Measurements from ENCODE around the gene HSD17B8.

The HSD17B8 gene

GRCh38 chr6:33192671-33193602 is 11.5 kb upstream of the HSD17B8 start:
- no peak for DNase-seq

GRCh38 chr6:33193619-33194018 is 10.8 kb upstream of the HSD17B8 start:
- no peak for DNase-seq

GRCh38 chr6:33194431-33194979 is 9.9 kb upstream of the HSD17B8 start:
- DNase-seq, result no peak

- no peak for DNase-seq
Measured at GRCh38 chr6:33195304-33196165, 8.9 kb upstream of the HSD17B8 start.

GRCh38 chr6:33197431-33198048 is 6.9 kb upstream of the HSD17B8 start:
- peak; percentile 85 for DNase-seq

GRCh38 chr6:33198159-33198852 is 6.1 kb upstream of the HSD17B8 start:
- DNase-seq, result no peak

GRCh38 chr6:33198853-33199436 is 5.5 kb upstream of the HSD17B8 start:
- DNase-seq, result no peak

GRCh38 chr6:33199687-33200218 is 4.7 kb upstream of the HSD17B8 start:
- DNase-seq, result peak; percentile 96

- DNase-seq, result peak; percentile 100
Measured at GRCh38 chr6:33200219-33201146, 4.0 kb upstream of the HSD17B8 start, which contains the start of the genes RXRB and SLC39A7. TSS of gene RXRB (minus strand) at chr6:33200665. CDS start at chr6:33200476, 189 bp downstream. TSS of gene SLC39A7 (plus strand) at chr6:33200867. CDS start at chr6:33201246, 379 bp downstream.

- peak; percentile 39 for DNase-seq
Measured at GRCh38 chr6:33201147-33201545, 3.3 kb upstream of the HSD17B8 start.

- no peak for DNase-seq
Measured at GRCh38 chr6:33201935-33202334, 2.5 kb upstream of the HSD17B8 start.

- DNase-seq, result no peak
Measured at GRCh38 chr6:33202799-33203198, 1.7 kb upstream of the HSD17B8 start.

- no peak for DNase-seq
Measured at GRCh38 chr6:33203443-33204164, 851 bp upstream of the HSD17B8 start.

GRCh38 chr6:33204165-33204414 is 365 bp upstream of the HSD17B8 start:
- DNase-seq, result no peak

GRCh38 chr6:33205191-33206026 is 954 bp downstream of the HSD17B8 start:
- peak; percentile 89 for DNase-seq

- no peak for DNase-seq
Measured at GRCh38 chr6:33206027-33206863, 1.8 kb downstream of the HSD17B8 start.

GRCh38 chr6:33206864-33207551 is 2.6 kb downstream of the HSD17B8 start:
- DNase-seq, result no peak

Measured in islet precursor cell (in vitro differentiated cells).